Measurements from ENCODE around the gene TNRC6A. TPM values are rescaled to one million over a fixed set of nuclear protein-coding genes. Genes with fewer than 3 reads are reported as not detected.
"Not testable (repeated sequence)": the region's sequence is repeated elsewhere in the genome, so short reads cannot be mapped to it uniquely, and the experiment has no call there.

The TNRC6A gene
- total RNA-seq, 1 donor from 2014 or later, result 79.6 TPM

GRCh38 chr16:24745391-24745790, 15.9 kb downstream of the TNRC6A start:
- peaks cover 6% of the 10 kb centered on the region for H3K36me3 Mint-ChIP-seq (ENCODE audit: low read depth)
- no peak overlapping the region for H3K4me3 Mint-ChIP-seq
- TF ChIP-seq, protein P1, sequence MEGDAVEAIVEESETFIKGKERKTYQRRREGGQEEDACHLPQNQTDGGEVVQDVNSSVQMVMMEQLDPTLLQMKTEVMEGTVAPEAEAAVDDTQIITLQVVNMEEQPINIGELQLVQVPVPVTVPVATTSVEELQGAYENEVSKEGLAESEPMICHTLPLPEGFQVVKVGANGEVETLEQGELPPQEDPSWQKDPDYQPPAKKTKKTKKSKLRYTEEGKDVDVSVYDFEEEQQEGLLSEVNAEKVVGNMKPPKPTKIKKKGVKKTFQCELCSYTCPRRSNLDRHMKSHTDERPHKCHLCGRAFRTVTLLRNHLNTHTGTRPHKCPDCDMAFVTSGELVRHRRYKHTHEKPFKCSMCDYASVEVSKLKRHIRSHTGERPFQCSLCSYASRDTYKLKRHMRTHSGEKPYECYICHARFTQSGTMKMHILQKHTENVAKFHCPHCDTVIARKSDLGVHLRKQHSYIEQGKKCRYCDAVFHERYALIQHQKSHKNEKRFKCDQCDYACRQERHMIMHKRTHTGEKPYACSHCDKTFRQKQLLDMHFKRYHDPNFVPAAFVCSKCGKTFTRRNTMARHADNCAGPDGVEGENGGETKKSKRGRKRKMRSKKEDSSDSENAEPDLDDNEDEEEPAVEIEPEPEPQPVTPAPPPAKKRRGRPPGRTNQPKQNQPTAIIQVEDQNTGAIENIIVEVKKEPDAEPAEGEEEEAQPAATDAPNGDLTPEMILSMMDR (conservative IDR thresholded peaks at IDR 0.05), result no peak
- H3K27me3 Mint-ChIP-seq (ENCODE audit: low read depth), result no peaks in the 10 kb centered on the region
- peaks cover 37% of the 10 kb centered on the region for H3K4me1 Mint-ChIP-seq
- H3K9me3 Mint-ChIP-seq, result no peaks in the 10 kb centered on the region
- no peak overlapping the region for H3K27ac Mint-ChIP-seq (ENCODE audit: unreplicated experiment)
- DNase-seq (ENCODE audit: low read depth, low spot score), result no peak

DNA sequence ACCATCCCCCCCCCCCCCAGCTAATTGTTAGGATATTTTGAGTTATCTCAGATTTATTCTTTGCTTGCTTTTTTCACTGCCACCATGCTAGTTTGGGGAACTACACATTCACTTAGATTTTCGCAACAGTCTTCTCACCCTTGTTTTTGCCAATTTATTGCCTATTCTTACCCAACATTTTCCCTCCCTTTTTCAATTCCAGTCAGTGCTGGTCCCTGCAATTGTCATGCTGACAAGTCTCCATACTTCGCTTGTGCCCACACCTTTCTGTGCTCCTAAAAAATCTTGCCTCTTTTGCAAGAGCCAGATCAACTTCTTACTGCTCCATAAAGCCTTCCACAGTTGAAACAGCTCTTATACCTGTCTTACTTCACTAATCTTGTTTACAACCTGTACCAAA, 16.3 kb downstream of the TNRC6A start:
- Mint-ChIP-seq H3K9me3 (no peaks in the 10 kb centered on the region), H3K27ac (ENCODE audit: unreplicated experiment) (no peak overlapping the region), H3K4me3 (no peak overlapping the region), H3K27me3 (ENCODE audit: low read depth) (no peaks in the 10 kb centered on the region), H3K36me3 (ENCODE audit: low read depth) (peaks cover 3% of the 10 kb centered on the region), H3K4me1 (peaks cover 34% of the 10 kb centered on the region)
- no peak for DNase-seq (ENCODE audit: low read depth, low spot score)
- TF ChIP-seq, protein P1 (conservative IDR thresholded peaks at IDR 0.05), result no peak

GRCh38 chr16:24747441-24747840, 18.0 kb downstream of the TNRC6A start:
- Mint-ChIP-seq H3K9me3 (no peaks in the 10 kb centered on the region), H3K27me3 (ENCODE audit: low read depth) (no peaks in the 10 kb centered on the region), H3K27ac (ENCODE audit: unreplicated experiment) (no peak overlapping the region), H3K36me3 (ENCODE audit: low read depth) (no peaks in the 10 kb centered on the region), H3K4me3 (no peak overlapping the region), H3K4me1 (peaks cover 30% of the 10 kb centered on the region)
- TF ChIP-seq, protein P1 (conservative IDR thresholded peaks at IDR 0.05), result no peak
- DNase-seq (ENCODE audit: low read depth, low spot score), result no peak

- H3K4me3 Mint-ChIP-seq, result no peak overlapping the region
- DNase-seq (ENCODE audit: low read depth, low spot score), result no peak
- no peaks in the 10 kb centered on the region for H3K9me3 Mint-ChIP-seq
- TF ChIP-seq, protein P1 (conservative IDR thresholded peaks at IDR 0.05), result no peak
- H3K4me1 Mint-ChIP-seq, result peaks cover 33% of the 10 kb centered on the region
- H3K36me3 Mint-ChIP-seq (ENCODE audit: low read depth), result no peaks in the 10 kb centered on the region
- no peaks in the 10 kb centered on the region for H3K27me3 Mint-ChIP-seq (ENCODE audit: low read depth)
- no peak overlapping the region for H3K27ac Mint-ChIP-seq (ENCODE audit: unreplicated experiment)
Measured at GRCh38 chr16:24748242-24748641, 18.8 kb downstream of the TNRC6A start.

DNA sequence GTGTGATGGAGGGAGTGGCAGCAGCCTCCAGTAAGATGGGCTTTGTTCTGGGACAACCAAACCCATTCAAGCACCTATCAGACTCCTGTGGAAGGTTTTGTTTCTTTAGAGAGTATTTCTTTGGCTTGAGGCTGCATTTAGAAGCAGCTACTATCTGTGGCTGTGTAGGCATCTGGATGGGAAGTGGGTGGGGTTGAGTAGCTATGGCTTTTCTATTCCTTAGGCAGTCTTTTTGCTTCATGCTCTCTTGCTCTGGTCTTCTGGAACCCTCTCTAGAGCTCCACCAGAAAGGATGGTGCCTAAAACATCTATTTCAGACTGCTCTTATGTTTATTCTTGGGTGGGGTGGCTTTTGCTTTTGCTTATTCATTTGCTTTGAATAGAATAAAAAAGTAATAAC, 19.9 kb downstream of the TNRC6A start:
- no peaks in the 10 kb centered on the region for H3K27me3 Mint-ChIP-seq (ENCODE audit: low read depth)
- no peaks in the 10 kb centered on the region for H3K9me3 Mint-ChIP-seq
- no peak overlapping the region for H3K4me3 Mint-ChIP-seq
- H3K27ac Mint-ChIP-seq (ENCODE audit: unreplicated experiment), result no peak overlapping the region
- TF ChIP-seq, protein P1 (conservative IDR thresholded peaks at IDR 0.05), result no peak
- no peak for DNase-seq (ENCODE audit: low read depth, low spot score)
- H3K36me3 Mint-ChIP-seq (ENCODE audit: low read depth), result no peaks in the 10 kb centered on the region
- peaks cover 33% of the 10 kb centered on the region for H3K4me1 Mint-ChIP-seq

- H3K27me3 Mint-ChIP-seq (ENCODE audit: low read depth); DNase-seq (ENCODE audit: low read depth, low spot score); H3K36me3 Mint-ChIP-seq (ENCODE audit: low read depth); H3K27ac Mint-ChIP-seq (ENCODE audit: unreplicated experiment); H3K4me3 Mint-ChIP-seq; H3K9me3 Mint-ChIP-seq: not testable (repeated sequence)
- H3K4me1 Mint-ChIP-seq, result peaks cover 33% of the 10 kb centered on the region
Measured at GRCh38 chr16:24749872-24750271, 20.4 kb downstream of the TNRC6A start.
